Cortex of kidney (tissue), 1 donor: ENCODE measurements around the gene PLEKHA5.
"Not testable (repeated sequence)": the region's sequence is repeated elsewhere in the genome, so short reads cannot be mapped to it uniquely, and the experiment has no call there.

Source experiments
- DNase-seq: peaks from one replicate; lab custom pipeline; 2025; lab: John Stamatoyannopoulos, UW

Gene PLEKHA5

GRCh38 chr12:19278407-19278806 is 148.9 kb downstream of the PLEKHA5 start:
- no peak for DNase-seq

- DNase-seq, result no peak
Observed at GRCh38 chr12:19282133-19282699, 152.7 kb downstream of the PLEKHA5 start.

- no peak for DNase-seq
Observed at GRCh38 chr12:19284658-19285057, 155.1 kb downstream of the PLEKHA5 start.

GRCh38 chr12:19285793-19286448 is 156.4 kb downstream of the PLEKHA5 start:
- no peak for DNase-seq

- no peak for DNase-seq
Observed at GRCh38 chr12:19287302-19287701, 157.8 kb downstream of the PLEKHA5 start.

- no peak for DNase-seq
Observed at GRCh38 chr12:19288161-19288560, 158.6 kb downstream of the PLEKHA5 start.

- no peak for DNase-seq
Observed at GRCh38 chr12:19288603-19289244, 159.2 kb downstream of the PLEKHA5 start.

GRCh38 chr12:19298836-19299605 is 169.5 kb downstream of the PLEKHA5 start:
- DNase-seq, result no peak

- no peak for DNase-seq
Observed at GRCh38 chr12:19299765-19300164, 170.2 kb downstream of the PLEKHA5 start.

GRCh38 chr12:19301223-19301622 is 171.7 kb downstream of the PLEKHA5 start:
- no peak for DNase-seq

GRCh38 chr12:19301688-19302087 is 172.2 kb downstream of the PLEKHA5 start:
- DNase-seq, result no peak

GRCh38 chr12:19302100-19302640 is 172.6 kb downstream of the PLEKHA5 start:
- no peak for DNase-seq

GRCh38 chr12:19303496-19303895 is 174.0 kb downstream of the PLEKHA5 start:
- no peak for DNase-seq

- no peak for DNase-seq
Observed at GRCh38 chr12:19304149-19304750, 174.7 kb downstream of the PLEKHA5 start.

GRCh38 chr12:19305621-19306020 is 176.1 kb downstream of the PLEKHA5 start:
- DNase-seq, result not testable (repeated sequence)

GRCh38 chr12:19306366-19306765 is 176.8 kb downstream of the PLEKHA5 start:
- no peak for DNase-seq

GRCh38 chr12:19307451-19307850 is 177.9 kb downstream of the PLEKHA5 start:
- DNase-seq, result no peak

GRCh38 chr12:19311165-19311564 is 181.6 kb downstream of the PLEKHA5 start:
- DNase-seq, result no peak

GRCh38 chr12:19312637-19313036 is 183.1 kb downstream of the PLEKHA5 start:
- DNase-seq, result no peak

- no peak for DNase-seq
Observed at GRCh38 chr12:19316425-19316824, 186.9 kb downstream of the PLEKHA5 start.

GRCh38 chr12:19322376-19322775 is 192.8 kb downstream of the PLEKHA5 start:
- DNase-seq, result no peak

GRCh38 chr12:19323805-19324204 is 194.3 kb downstream of the PLEKHA5 start:
- no peak for DNase-seq
